Lung (tissue), 12 donors: ENCODE results near the gene KRT1. TPM values are rescaled to one million over a fixed set of nuclear protein-coding genes. Genes with fewer than 3 reads are reported as not detected.

Experiments
- ATAC-seq: fragments of 200-7000 bp; cut with Tn5 transposase; one replicate; pipeline ENCODE4 v1.9.1; 2020; ENCODE audit warnings: moderate number of reproducible peaks; ENCODE audit not compliant: insufficient read depth, low FRiP score
- DNase-seq, 3 donors: peaks; one replicate each; pipeline ENCODE4 v3.0.0-alpha.2; 2013 to 2017
- H3K27ac ChIP-seq, 2 donors: one replicate each; pipeline ENCODE4 v1.5.1; 2013; ENCODE audit warnings: mild to moderate bottlenecking in 2 of 2, moderate library complexity in 2 of 2, control low read depth in 1 of 2, inconsistent platforms in 1 of 2, low read depth in 1 of 2, low read length in 1 of 2
- H3K27me3 ChIP-seq, 3 donors: one replicate each; pipeline ENCODE4 v1.5.1; 2013; ENCODE audit warnings: low read length in 2 of 3; ENCODE audit not compliant: control insufficient read depth in 3 of 3, insufficient read depth in 3 of 3
- H3K36me3 ChIP-seq, 4 donors: one replicate each; pipeline ENCODE4 v1.5.1; 2013; ENCODE audit warnings: low read length in 4 of 4, mild to moderate bottlenecking in 1 of 4, moderate library complexity in 1 of 4; ENCODE audit not compliant: control insufficient read depth in 4 of 4, insufficient read depth in 4 of 4
- H3K4me1 ChIP-seq, 5 donors: one replicate each; pipeline ENCODE4 v1.5.1; 2013; ENCODE audit warnings: low read length in 5 of 5, mild to moderate bottlenecking in 2 of 5, moderate library complexity in 1 of 5; ENCODE audit not compliant: control insufficient read depth in 5 of 5, insufficient read depth in 5 of 5
- H3K4me3 ChIP-seq: one replicate; pipeline ENCODE4 v1.5.1; 2013; ENCODE audit warnings: mild to moderate bottlenecking, control low read depth, moderate library complexity
- H3K9ac ChIP-seq, 2 donors: one replicate each; pipeline ENCODE4 v1.5.1; 2013; ENCODE audit warnings: low read length in 2 of 2, control low read depth in 1 of 2; ENCODE audit not compliant: insufficient read depth in 1 of 2
- H3K9me3 ChIP-seq, 4 donors: one replicate each; pipeline ENCODE4 v1.5.1; 2013; ENCODE audit warnings: low read length in 3 of 4, mild to moderate bottlenecking in 1 of 4, moderate library complexity in 1 of 4; ENCODE audit not compliant: control insufficient read depth in 4 of 4, insufficient read depth in 3 of 4
- whole genome bisulfite sequencing, 2 donors: extraction: QIAGEN DNeasy Blood & Tissue Kit; methylation state at CpG; one replicate each; pipeline ENCODE4 v1.1.7; 2013; 5-methylcytosine and 5-hydroxymethylcytosine counted together
- polyA plus RNA-seq, 2 donors: library from polyadenylated mRNA; stranded (reverse); fragments of 200-250 nt; gene quantifications; one replicate each; pipeline ENCODE4 v1.2.1, GENCODE V29; 2013
- total RNA-seq, 2 donors: library from RNA; depleted of rRNA in 1 of 2; stranded (reverse); fragments of >200 nt in 1 of 2; gene quantifications; one replicate each; pipeline ENCODE4 v1.2.1, GENCODE V29; 2014 to 2021
- TF ChIP-seq, protein P1 (sequence below): IDR thresholded peaks from 2 replicates; pipeline ENCODE4 v1.5.1; 2012; ENCODE audit warnings: mild to moderate bottlenecking; ENCODE audit errors: control extremely low read depth, extremely low read depth
- donor health status: control.
- donor health status: control.
- donor health status: Bipolar disorder and iron deficiency.
- donor health status: healthy.
- donor health status: DM: yes; HTN: yes; CAD: no.

KRT1 gene
- total and polyA plus RNA-seq, 4 donors: 0.09 to 0.82 TPM; not detected in 2

DNA sequence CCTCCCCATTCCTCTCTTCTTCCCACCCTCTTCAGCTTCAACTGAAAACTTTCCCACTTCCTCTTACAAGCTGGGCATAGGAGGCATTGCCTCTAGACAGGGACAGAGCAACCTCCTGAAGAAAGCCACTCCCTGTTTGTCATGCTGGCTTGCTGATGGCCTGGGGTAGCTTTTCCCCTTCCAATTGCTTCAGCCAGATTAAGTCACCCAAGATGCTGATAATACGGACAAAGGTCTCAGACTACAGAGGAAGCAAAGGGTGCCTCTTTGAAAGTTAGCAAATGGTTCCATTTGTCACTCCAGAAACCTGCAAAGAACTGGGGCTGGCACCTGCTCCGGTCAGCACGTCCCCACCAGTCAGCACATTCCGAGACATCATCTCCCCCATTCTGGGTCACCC, 34.2 kb downstream of the KRT1 start:
- DNase-seq (no peak), ATAC-seq (no peak)
- TF ChIP-seq, protein P1, sequence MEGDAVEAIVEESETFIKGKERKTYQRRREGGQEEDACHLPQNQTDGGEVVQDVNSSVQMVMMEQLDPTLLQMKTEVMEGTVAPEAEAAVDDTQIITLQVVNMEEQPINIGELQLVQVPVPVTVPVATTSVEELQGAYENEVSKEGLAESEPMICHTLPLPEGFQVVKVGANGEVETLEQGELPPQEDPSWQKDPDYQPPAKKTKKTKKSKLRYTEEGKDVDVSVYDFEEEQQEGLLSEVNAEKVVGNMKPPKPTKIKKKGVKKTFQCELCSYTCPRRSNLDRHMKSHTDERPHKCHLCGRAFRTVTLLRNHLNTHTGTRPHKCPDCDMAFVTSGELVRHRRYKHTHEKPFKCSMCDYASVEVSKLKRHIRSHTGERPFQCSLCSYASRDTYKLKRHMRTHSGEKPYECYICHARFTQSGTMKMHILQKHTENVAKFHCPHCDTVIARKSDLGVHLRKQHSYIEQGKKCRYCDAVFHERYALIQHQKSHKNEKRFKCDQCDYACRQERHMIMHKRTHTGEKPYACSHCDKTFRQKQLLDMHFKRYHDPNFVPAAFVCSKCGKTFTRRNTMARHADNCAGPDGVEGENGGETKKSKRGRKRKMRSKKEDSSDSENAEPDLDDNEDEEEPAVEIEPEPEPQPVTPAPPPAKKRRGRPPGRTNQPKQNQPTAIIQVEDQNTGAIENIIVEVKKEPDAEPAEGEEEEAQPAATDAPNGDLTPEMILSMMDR: no peak
- H3K27ac ChIP-seq: no peak overlapping the region
- H3K9ac ChIP-seq: no peak overlapping the region
- peaks cover 0 to 4% (median 0%) of the 10 kb centered on the region in 3 donors for H3K27me3 ChIP-seq
- H3K4me1 ChIP-seq: no peaks in the 10 kb centered on the region
- H3K4me3 ChIP-seq: no peak overlapping the region
- H3K9me3 ChIP-seq: no peaks in the 10 kb centered on the region
- WGBS, 2 donors: 71 to 77% methylated on average over 4 of the region's 4 CpGs
- no peaks in the 10 kb centered on the region for H3K36me3 ChIP-seq

DNA sequence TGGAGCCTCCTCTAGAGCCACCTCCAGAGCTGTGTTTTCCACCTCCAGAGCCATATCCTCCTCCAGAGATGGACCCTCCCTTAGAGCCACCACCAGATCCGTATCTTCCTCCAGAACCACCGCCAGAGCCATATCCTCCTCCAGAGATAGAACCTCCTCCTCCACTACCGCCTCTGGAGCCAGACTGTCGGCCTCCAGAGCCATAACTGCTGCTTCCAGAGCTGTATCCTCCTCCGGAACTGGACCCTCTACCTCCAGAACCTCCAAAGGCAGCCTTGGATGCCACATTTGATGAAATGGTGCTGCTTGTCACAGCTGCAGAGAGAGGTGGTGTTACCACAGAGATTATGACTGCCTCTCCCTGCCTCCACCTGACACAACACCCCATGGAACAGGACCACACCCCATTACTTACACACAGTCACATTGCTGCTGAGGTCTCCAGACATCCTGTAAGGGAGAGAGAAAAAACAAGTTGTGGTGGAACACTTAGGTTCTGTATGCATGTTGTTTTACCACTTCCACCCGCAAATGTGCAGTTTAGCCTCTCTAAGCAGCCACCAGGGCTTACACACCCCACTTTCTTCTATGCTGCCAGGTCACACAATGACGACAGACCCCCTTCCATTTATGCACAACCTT, 35.0 kb downstream of the KRT1 start:
- WGBS, 2 donors: 72 to 73% methylated on average over 7 of the region's 7 CpGs

DNA sequence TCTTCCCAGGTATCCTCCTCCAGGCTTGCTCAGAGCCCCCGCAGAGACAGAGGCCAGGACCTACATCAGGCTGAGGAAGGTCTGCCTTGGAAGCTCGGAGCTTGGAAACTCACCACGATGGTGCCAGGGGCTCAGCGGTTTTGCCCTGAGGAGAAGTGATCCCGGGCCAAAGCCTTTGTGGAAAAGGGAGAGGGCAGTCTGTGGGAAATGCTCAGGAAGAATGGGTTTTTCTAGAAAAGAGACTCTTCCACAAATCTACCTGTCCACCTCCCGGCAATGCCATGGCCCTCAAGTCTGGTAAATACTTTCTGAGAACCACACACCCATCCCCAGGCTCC, 36.2 kb downstream of the KRT1 start:
- Histone ChIP-seq H3K27me3 (peaks cover 0 to 6% (median 4%) of the 10 kb centered on the region in 3 donors), H3K4me1 (no peaks in the 10 kb centered on the region), H3K9ac (no peak overlapping the region), H3K9me3 (no peaks in the 10 kb centered on the region), H3K27ac (no peak overlapping the region), H3K36me3 (no peaks in the 10 kb centered on the region), H3K4me3 (no peak overlapping the region)
- DNase-seq (no peak), ATAC-seq (no peak)
- WGBS, 2 donors: 85 to 90% methylated on average over 6 of the region's 6 CpGs
- TF ChIP-seq, protein P1: no peak

More for the DNA sequence above, 35.0 kb downstream of the KRT1 start:
- no peaks in the 10 kb centered on the region for H3K36me3 ChIP-seq
- H3K4me3 ChIP-seq: no peak overlapping the region
- H3K4me1 ChIP-seq: no peaks in the 10 kb centered on the region
- H3K27ac ChIP-seq: no peak overlapping the region
- no peaks in the 10 kb centered on the region for H3K9me3 ChIP-seq
- DNase-seq: no peak
- H3K9ac ChIP-seq: no peak overlapping the region
- no peak for ATAC-seq
- H3K27me3 ChIP-seq: peaks cover 0 to 4% (median 2%) of the 10 kb centered on the region in 3 donors
- TF ChIP-seq, protein P1: no peak
